Stomach (tissue), 9 donors: ENCODE results near the gene CIAO2B. TPM values are rescaled to one million over a fixed set of nuclear protein-coding genes. Genes with fewer than 3 reads are reported as not detected.

Experiments
- DNase-seq, 2 donors: peaks; one replicate each; pipeline versions ENCODE4 v3.0.0 to v3.0.0-alpha.2; 2013 to 2019
- H3K27ac ChIP-seq, 5 donors: fragments of 200-600 bp in 4 of 5; sonication (generic) in 4 of 5; one replicate each; pipeline ENCODE4 v1.5.1; 2013 to 2019; ENCODE audit warnings: mild to moderate bottlenecking in 1 of 5, moderate library complexity in 1 of 5
- H3K27me3 ChIP-seq, 3 donors: fragments of 200-600 bp; sonication (generic); one replicate each; pipeline ENCODE4 v1.5.1; 2017 to 2019; ENCODE audit warnings: mixed run types in 1 of 3
- H3K36me3 ChIP-seq, 4 donors: fragments of 200-600 bp; sonication (generic); 1 replicate in 3 of 4; 2 replicates in 1 of 4; pipeline ENCODE4 v1.5.1; 2016 to 2019
- H3K4me1 ChIP-seq, 4 donors: fragments of 200-600 bp; sonication (generic); one replicate each; pipeline ENCODE4 v1.5.1; 2016 to 2019
- H3K4me3 ChIP-seq, 4 donors: fragments of 200-600 bp; sonication (generic) in 3 of 4; one replicate each; pipeline ENCODE4 v1.5.1; 2016 to 2019; ENCODE audit warnings: mild to moderate bottlenecking in 1 of 4
- H3K9me3 ChIP-seq, 4 donors: fragments of 200-600 bp; sonication (generic); one replicate each; pipeline ENCODE4 v1.5.1; 2016 to 2019
- EP300 ChIP-seq: sonication (generic); formaldehyde crosslinking; IDR thresholded peaks from one replicate; pipeline ENCODE4 v1.6.1; 2017; ENCODE audit warnings: antibody characterized with exemption
- POLR2A ChIP-seq, 4 donors: fragments of 450-650 bp; IDR thresholded peaks; one replicate each; pipeline ENCODE4 v1.6.1; 2016; ENCODE audit warnings: antibody characterized with exemption in 4 of 4, control low read depth in 2 of 4, mild to moderate bottlenecking in 1 of 4, moderate library complexity in 1 of 4
- POLR2AphosphoS5 ChIP-seq, 3 donors: sonication (generic); formaldehyde crosslinking; IDR thresholded peaks; one replicate each; pipeline ENCODE4 v1.6.1; 2016; ENCODE audit warnings: antibody characterized with exemption in 3 of 3
- WGBS, 5 donors: extraction: QIAGEN DNeasy Blood & Tissue Kit in 3 of 5; methylation state at CpG; one replicate each; pipeline versions ENCODE4 v1.1.5 to v1.1.7; 2013 to 2018; 5-methylcytosine and 5-hydroxymethylcytosine counted together
- intact Hi-C: fragments of 100-400 bp; cut with DNase I; formaldehyde crosslinking; loops from one replicate; pipeline ENCODE4 v1.15.1; 2023; ENCODE audit warnings: low total_unique reads
- polyA plus RNA-seq, 3 donors: library from polyadenylated mRNA; stranded (reverse); fragments of 200-250 nt; gene quantifications; one replicate each; pipeline ENCODE4 v1.2.3, GENCODE V29; 2013
- total RNA-seq, 5 donors: library from RNA; depleted of rRNA; stranded (reverse); fragments of >200 nt; gene quantifications; one replicate each; pipeline versions ENCODE4 v1.1.0 to v1.2.3, GENCODE V29; 2014 to 2016
- TF ChIP-seq, protein P1 (sequence below), 7 experiments: fragments of 450-650 bp in 4 of 7; fragments of 200-600 bp in 3 of 7; sonication (generic) in 3 of 7; IDR thresholded peaks; one replicate each; pipeline ENCODE4 v1.5.1; 2016 to 2019; ENCODE audit warnings: antibody characterized with exemption in 7 of 7, control low read depth in 2 of 7, mild to moderate bottlenecking in 1 of 7
- donor health status: healthy with polysubstance abuse.
- donor health status: Bipolar disorder and iron deficiency.
- donor health status: healthy.

The CIAO2B gene
- total and polyA plus RNA-seq, 8 donors, result 4.3 to 176 (median 76.1) TPM

DNA sequence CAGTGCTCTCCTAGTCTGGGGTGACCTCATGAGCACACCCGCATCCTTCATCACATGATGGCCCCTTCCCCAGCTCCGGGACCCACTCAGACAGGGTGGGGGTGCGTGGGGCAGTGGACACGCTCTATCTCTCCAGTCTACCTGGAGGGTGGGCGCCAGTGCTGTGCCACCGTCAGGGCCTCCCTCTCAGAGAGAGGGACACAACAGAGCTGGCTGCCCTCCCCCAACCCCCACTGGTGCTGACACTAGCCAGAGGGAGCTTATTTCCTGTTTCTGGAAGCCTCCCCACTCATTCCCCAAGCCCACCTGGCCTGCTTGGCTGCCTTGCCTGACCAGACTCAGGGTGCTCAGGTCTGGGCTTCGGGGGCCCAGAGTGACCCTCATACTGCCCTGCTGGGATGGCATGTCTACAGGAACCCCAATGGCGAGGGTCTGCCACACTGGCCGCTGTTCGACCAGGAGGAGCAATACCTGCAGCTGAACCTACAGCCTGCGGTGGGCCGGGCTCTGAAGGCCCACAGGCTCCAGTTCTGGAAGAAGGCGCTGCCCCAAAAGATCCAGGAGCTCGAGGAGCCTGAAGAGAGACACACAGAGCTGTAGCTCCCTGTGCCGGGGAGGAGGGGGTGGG is 9.3 kb upstream of the CIAO2B start:
- Histone ChIP-seq H3K27ac (no peak overlapping the region), H3K4me3 (no peak overlapping the region), H3K36me3 (peaks cover 41 to 62% (median 56%) of the 10 kb centered on the region in 4 donors), H3K9me3 (no peaks in the 10 kb centered on the region), H3K4me1 (peaks cover 2 to 15% (median 12%) of the 10 kb centered on the region in 4 donors), H3K27me3 (peaks cover 0 to 4% (median 4%) of the 10 kb centered on the region in 3 donors)
- DNase-seq, result no peak
- WGBS, 5 donors, result 89 to 94% (median 92%) methylated on average over 10 to 15 of the region's 15 CpGs
- intact Hi-C loops, result no loop called here
- TF ChIP-seq POLR2A (IDR thresholded peaks at IDR 0.05) (no peak), POLR2AphosphoS5 (IDR thresholded peaks at IDR 0.05) (no peak), EP300 (no peak)
- TF ChIP-seq, protein P1, sequence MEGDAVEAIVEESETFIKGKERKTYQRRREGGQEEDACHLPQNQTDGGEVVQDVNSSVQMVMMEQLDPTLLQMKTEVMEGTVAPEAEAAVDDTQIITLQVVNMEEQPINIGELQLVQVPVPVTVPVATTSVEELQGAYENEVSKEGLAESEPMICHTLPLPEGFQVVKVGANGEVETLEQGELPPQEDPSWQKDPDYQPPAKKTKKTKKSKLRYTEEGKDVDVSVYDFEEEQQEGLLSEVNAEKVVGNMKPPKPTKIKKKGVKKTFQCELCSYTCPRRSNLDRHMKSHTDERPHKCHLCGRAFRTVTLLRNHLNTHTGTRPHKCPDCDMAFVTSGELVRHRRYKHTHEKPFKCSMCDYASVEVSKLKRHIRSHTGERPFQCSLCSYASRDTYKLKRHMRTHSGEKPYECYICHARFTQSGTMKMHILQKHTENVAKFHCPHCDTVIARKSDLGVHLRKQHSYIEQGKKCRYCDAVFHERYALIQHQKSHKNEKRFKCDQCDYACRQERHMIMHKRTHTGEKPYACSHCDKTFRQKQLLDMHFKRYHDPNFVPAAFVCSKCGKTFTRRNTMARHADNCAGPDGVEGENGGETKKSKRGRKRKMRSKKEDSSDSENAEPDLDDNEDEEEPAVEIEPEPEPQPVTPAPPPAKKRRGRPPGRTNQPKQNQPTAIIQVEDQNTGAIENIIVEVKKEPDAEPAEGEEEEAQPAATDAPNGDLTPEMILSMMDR (IDR thresholded peaks at IDR 0.05), result no peak

DNA sequence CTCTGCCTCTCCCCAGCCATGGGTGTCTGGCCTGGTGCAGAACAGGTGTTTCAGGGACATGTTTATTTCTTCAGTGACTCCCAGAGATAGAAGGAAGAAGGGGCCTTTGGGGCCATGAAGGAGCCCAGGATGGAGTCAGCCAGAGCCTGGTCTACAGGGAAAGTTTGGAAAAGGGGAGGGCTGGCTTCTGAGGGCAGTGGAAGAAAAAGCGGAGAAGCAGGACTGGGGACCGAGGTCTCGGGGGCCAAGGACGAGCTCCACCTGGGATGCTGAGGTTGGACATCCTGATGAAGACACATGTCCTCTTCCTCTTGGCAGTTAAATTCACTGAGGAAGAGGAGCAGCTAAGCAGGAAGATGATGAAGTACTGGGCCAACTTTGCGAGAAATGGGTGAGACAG is 8.8 kb upstream of the CIAO2B start:
- no peak overlapping the region for H3K4me3 ChIP-seq
- H3K27me3 ChIP-seq, result no peaks in the 10 kb centered on the region
- 74 to 94% (median 88%) methylated on average over 5 of the region's 5 CpGs for WGBS, 5 donors
- no peak for DNase-seq
- peaks cover 41 to 67% (median 61%) of the 10 kb centered on the region in 4 donors for H3K36me3 ChIP-seq
- no peak overlapping the region for H3K27ac ChIP-seq
- H3K9me3 ChIP-seq, result no peaks in the 10 kb centered on the region
- TF ChIP-seq EP300 (no peak), POLR2A (IDR thresholded peaks at IDR 0.05) (no peak), POLR2AphosphoS5 (IDR thresholded peaks at IDR 0.05) (no peak)
- TF ChIP-seq, protein P1 (IDR thresholded peaks at IDR 0.05), result no peak
- H3K4me1 ChIP-seq, result peaks cover 0 to 15% (median 8%) of the 10 kb centered on the region in 4 donors
- intact Hi-C loops, result no loop called here

DNA sequence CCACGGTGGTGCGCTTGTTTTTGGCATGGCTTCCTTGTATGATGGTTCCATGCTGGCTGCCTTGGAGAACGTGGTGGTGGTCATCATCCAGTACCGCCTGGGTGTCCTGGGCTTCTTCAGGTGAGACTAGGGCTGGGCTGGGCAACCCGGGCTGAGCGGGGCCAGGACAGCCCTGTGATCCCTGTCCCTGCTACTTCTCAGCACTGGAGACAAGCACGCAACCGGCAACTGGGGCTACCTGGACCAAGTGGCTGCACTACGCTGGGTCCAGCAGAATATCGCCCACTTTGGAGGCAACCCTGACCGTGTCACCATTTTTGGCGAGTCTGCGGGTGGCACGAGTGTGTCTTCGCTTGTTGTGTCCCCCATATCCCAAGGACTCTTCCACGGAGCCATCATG is 6.0 kb upstream of the CIAO2B start:
- peaks cover 41 to 72% (median 69%) of the 10 kb centered on the region in 4 donors for H3K36me3 ChIP-seq
- H3K9me3 ChIP-seq, result no peaks in the 10 kb centered on the region
- no peak overlapping the region for H3K27ac ChIP-seq
- intact Hi-C loops, result no loop called here
- no peak for DNase-seq
- TF ChIP-seq POLR2A (IDR thresholded peaks at IDR 0.05), result no peak
- TF ChIP-seq POLR2AphosphoS5 (IDR thresholded peaks at IDR 0.05), result no peak
- no peak for TF ChIP-seq EP300
- TF ChIP-seq, protein P1 (IDR thresholded peaks at IDR 0.05), result no peak
- WGBS, 5 donors, result 83 to 97% (median 94%) methylated on average over 7 to 16 of the region's 16 CpGs
- no peak overlapping the region for H3K4me3 ChIP-seq
- H3K27me3 ChIP-seq, result no peaks in the 10 kb centered on the region
- H3K4me1 ChIP-seq, result peaks cover 16 to 32% (median 28%) of the 10 kb centered on the region in 4 donors

DNA sequence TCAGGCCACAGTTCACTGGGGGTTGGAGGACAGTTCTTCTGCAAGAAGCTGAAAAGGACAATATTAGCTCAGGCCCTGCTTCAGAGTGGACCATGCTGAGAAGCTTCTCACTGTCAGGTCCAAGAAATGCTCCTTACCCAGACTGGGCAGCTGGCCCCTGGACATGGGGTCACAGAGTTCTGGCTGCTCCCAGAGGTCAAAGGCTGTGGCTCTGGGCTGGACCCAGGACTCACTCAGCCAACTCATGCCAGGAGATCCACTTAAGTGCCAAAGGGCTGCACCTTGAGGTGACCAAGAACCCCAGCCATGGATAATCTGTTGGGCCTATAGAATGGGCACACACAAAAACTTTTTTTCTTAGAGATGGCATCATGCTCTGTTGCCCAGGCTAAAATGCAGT is 5.2 kb upstream of the CIAO2B start:
- Histone ChIP-seq H3K4me1 (peaks cover 18 to 36% (median 31%) of the 10 kb centered on the region in 4 donors), H3K9me3 (no peaks in the 10 kb centered on the region), H3K27ac (no peak overlapping the region), H3K4me3 (no peak overlapping the region), H3K36me3 (peaks cover 41 to 70% (median 68%) of the 10 kb centered on the region in 4 donors), H3K27me3 (no peaks in the 10 kb centered on the region)
- DNase-seq, result no peak
- TF ChIP-seq, protein P1 (IDR thresholded peaks at IDR 0.05), result no peak
- no peak for TF ChIP-seq POLR2AphosphoS5 (IDR thresholded peaks at IDR 0.05)
- intact Hi-C loops, result no loop called here
